Keratinocyte (primary cell): ENCODE results near the gene ADM.

Experiments used
- EZH2 ChIP-seq: IDR thresholded peaks from one replicate; pipeline ENCODE4 v1.6.1; 2012; ENCODE audit warnings: inconsistent platforms, mild to moderate bottlenecking, low read length, moderate library complexity
- TF ChIP-seq, protein P1 (sequence below), 3 experiments: IDR thresholded peaks in 1 of 3; conservative IDR thresholded peaks in 1 of 3; optimal IDR thresholded peaks in 1 of 3; 2 replicates in 2 of 3; 3 replicates in 1 of 3; pipeline versions ENCODE3 to v1.5.1; 2011; ENCODE audit warnings: low read length in 3 of 3, mild to moderate bottlenecking in 3 of 3, moderate library complexity in 2 of 3, control low read depth in 1 of 3, inconsistent platforms in 1 of 3; ENCODE audit not compliant: insufficient read depth in 2 of 3; ENCODE audit errors: extremely low read depth in 1 of 3

DNA sequence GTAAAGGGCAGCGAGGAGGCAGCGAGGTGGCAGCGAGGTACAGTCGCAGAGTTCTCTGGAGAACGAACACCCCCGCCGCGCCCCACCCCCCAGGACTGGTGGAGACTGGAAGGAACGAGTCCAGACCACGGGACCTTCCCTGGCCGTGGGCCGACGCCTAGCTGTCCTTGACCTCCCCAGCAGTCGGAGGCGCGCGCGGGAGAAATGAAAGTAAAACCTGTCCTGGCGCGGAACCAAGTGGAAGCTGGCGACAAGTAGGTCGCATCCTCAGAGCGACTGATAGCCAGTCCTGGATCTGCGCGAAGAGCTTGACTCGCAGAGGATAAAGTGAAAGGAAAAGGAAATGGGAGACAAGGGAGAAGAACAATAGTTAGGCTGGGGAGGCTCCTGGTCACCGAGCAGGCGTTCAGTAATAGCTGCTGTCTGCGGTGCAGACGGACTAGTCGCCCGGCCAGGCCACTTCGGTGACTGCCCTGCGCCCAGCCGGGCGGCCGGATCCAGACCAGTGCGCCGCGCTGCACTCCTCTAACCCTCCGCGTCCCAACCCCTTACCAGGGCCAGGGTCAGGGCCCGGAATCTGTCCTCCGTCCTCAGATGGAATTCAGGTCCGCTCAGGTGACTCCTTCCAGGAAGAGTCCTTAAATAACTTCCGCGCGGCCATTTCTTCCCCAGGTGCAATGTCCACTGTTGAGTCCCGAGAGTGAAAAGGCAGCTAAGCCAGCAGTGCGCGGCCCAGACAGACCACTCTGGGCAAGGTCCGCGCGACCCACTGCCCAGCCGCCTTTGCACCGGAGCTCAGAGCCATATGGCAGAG, 1.9 kb upstream of the ADM start:
- TF ChIP-seq, protein P1, sequence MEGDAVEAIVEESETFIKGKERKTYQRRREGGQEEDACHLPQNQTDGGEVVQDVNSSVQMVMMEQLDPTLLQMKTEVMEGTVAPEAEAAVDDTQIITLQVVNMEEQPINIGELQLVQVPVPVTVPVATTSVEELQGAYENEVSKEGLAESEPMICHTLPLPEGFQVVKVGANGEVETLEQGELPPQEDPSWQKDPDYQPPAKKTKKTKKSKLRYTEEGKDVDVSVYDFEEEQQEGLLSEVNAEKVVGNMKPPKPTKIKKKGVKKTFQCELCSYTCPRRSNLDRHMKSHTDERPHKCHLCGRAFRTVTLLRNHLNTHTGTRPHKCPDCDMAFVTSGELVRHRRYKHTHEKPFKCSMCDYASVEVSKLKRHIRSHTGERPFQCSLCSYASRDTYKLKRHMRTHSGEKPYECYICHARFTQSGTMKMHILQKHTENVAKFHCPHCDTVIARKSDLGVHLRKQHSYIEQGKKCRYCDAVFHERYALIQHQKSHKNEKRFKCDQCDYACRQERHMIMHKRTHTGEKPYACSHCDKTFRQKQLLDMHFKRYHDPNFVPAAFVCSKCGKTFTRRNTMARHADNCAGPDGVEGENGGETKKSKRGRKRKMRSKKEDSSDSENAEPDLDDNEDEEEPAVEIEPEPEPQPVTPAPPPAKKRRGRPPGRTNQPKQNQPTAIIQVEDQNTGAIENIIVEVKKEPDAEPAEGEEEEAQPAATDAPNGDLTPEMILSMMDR (optimal IDR thresholded peaks at IDR 0.05 in 1 of 3, IDR thresholded peaks at IDR 0.05 in 1 of 3, conservative IDR thresholded peaks at IDR 0.05 in 1 of 3; ENCODE audit: extremely low read depth in 1 of 3, insufficient read depth in 2 of 3, low read length in 3 of 3), result no peak
- no peak for TF ChIP-seq EZH2
